ENCODE results near the gene RNPEP. TPM values are rescaled to one million over a fixed set of nuclear protein-coding genes. Genes with fewer than 3 reads are reported as not detected.
"Not testable (repeated sequence)": the region's sequence is repeated elsewhere in the genome, so short reads cannot be mapped to it uniquely, and the experiment has no call there.

Gene RNPEP
- total RNA-seq, 4 donors from 2014 or later: 44.6 to 129 (median 72.2) TPM

- WGBS, 2 donors: 81 to 89% methylated on average over 7 of the region's 7 CpGs
- H3K27ac ChIP-seq: no peak overlapping the region
- no peaks in the 10 kb centered on the region for H3K36me3 ChIP-seq
- H3K27me3 ChIP-seq: no peaks in the 10 kb centered on the region
- no peaks in the 10 kb centered on the region for H3K9me3 ChIP-seq
- intact Hi-C loops (cut with DNase I): no loop called here
- DNase-seq: no peak
- no peak overlapping the region for H3K4me3 ChIP-seq
- no peak for TF ChIP-seq CTCF (IDR thresholded peaks at IDR 0.05)
- TF ChIP-seq POLR2A (IDR thresholded peaks at IDR 0.05): no peak
- peaks cover 5 to 32% (median 8%) of the 10 kb centered on the region in 3 donors for H3K4me1 ChIP-seq
These were observed 71.6 kb downstream of the RNPEP start for GRCh38 chr1:202054094-202054493.

DNA sequence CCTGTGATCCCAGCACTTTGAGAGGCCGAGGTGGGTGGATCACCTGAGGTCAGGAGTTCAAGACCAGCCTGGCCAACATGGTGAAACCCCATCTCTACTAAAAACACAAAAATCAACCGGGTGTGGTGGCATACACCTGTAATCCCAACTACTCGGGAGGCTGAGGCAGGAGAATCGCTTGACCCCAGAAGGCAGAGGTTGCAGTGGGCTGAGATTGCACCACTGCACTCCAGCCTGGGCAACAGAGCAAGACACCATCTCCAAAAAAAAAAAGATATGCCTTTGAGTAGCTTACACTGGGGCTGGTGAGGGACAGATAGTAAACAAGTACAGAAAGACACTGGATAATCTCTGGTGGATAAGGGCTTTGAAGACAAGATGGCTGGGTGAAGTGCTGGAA lies 72.2 kb downstream of the RNPEP start:
- 91 to 93% methylated on average over 4 of the region's 4 CpGs for WGBS, 2 donors

More for the DNA sequence above, 72.2 kb downstream of the RNPEP start:
- intact Hi-C loops (cut with DNase I); H3K4me3 ChIP-seq; H3K9me3 ChIP-seq; DNase-seq; H3K27me3 ChIP-seq; H3K36me3 ChIP-seq: not testable (repeated sequence)
- Histone ChIP-seq H3K4me1 (peaks cover 5 to 30% (median 8%) of the 10 kb centered on the region in 3 donors), H3K27ac (peak overlapping the region in 1 of 4 donors; percentile 93)

Small RNA genes lying within 50 kb of the gene (small RNA-seq; reads per million reads assigned to genes)
- gene AL691482.1: 0 reads per million in 4 donors
- 0 reads per million in 4 donors for gene AL691482.2
- gene MIR6740: 0 to 0.68 (median 0.15) reads per million in 4 donors
- gene RF00156: 0 to 0.09 (median 0) reads per million in 4 donors

Other genes with a start within 250 kb of the RNPEP start
- gene IPO9, start 153.5 kb upstream of the RNPEP start, total RNA-seq: 10 to 100 TPM; 10.1 to 17.2 (median 12.3) TPM
- 10 to 100 TPM in 1 of 4 donors, 1 to 10 TPM in 3; 3.3 to 12.3 (median 5.6) TPM for gene SHISA4, start 93.8 kb upstream of the RNPEP start, total RNA-seq
- 100 to 1,000 TPM in 1 of 4 donors, 10 to 100 TPM in 2, 1 to 10 TPM in 1; 8.3 to 157 (median 38.6) TPM for gene LMOD1, start 36.1 kb upstream of the RNPEP start, total RNA-seq
- gene TIMM17A, start 27.1 kb upstream of the RNPEP start, total RNA-seq: 10 to 100 TPM; 18.7 to 44.6 (median 34.6) TPM
- gene ELF3, start 27.9 kb downstream of the RNPEP start, total RNA-seq: 100 to 1,000 TPM; 146 to 432 (median 253) TPM
- gene GPR37L1, start 140.3 kb downstream of the RNPEP start, total RNA-seq: under 1 TPM in 1 of 4 donors, not detected in 3; 0.09 TPM
- 10 to 100 TPM; 21.2 to 31.3 (median 23.1) TPM for gene ARL8A, start 162.1 kb downstream of the RNPEP start, total RNA-seq
- 1 to 10 TPM; 1.9 to 5.5 (median 3.1) TPM for gene PTPN7, start 178.0 kb downstream of the RNPEP start, total RNA-seq
- gene LGR6, start 211.2 kb downstream of the RNPEP start, total RNA-seq: 1 to 10 TPM in 3 of 4 donors, under 1 TPM in 1; 0.53 to 6.4 (median 2.9) TPM